Epithelial cell of esophagus (primary cell): ENCODE data around the gene MZT2B.
"Not testable (repeated sequence)": the region's sequence is repeated elsewhere in the genome, so short reads cannot be mapped to it uniquely, and the experiment has no call there.

ENCODE experiments used
- DNase-seq: peaks from one replicate; pipeline ENCODE4 v3.0.0; 2010; ENCODE audit warnings: low read depth
- H3K4me3 ChIP-seq: 2 replicates; pipeline ENCODE4 v1.5.1; 2011; ENCODE audit warnings: mild to moderate bottlenecking, low read length, control low read depth
- CTCF ChIP-seq: IDR thresholded peaks from 2 replicates; pipeline ENCODE4 v1.5.1; 2011; ENCODE audit warnings: low read depth, mild to moderate bottlenecking, low read length, control low read depth, inconsistent platforms; ENCODE audit not compliant: insufficient read depth; ENCODE audit errors: missing control alignments

The MZT2B gene

GRCh38 chr2:130198343-130198742, 16.3 kb downstream of the MZT2B start, which contains the start of gene TUBA3E:
Gene TUBA3E (minus strand): TSS chr2:130198439. CDS start chr2:130198360, 79 bp downstream.
- TF ChIP-seq CTCF: no peak
- no peak within 1 kb of the TSS for H3K4me3 ChIP-seq
- no peak for DNase-seq

GRCh38 chr2:130202518-130202917, 20.5 kb downstream of the MZT2B start:
- not testable (repeated sequence) for H3K4me3 ChIP-seq, DNase-seq

- DNase-seq, H3K4me3 ChIP-seq: not testable (repeated sequence)
Observed at GRCh38 chr2:130203150-130203549, 21.1 kb downstream of the MZT2B start.

- H3K4me3 ChIP-seq, DNase-seq: not testable (repeated sequence)
Observed at GRCh38 chr2:130207051-130207450, 25.0 kb downstream of the MZT2B start.

- DNase-seq, H3K4me3 ChIP-seq: not testable (repeated sequence)
Observed at GRCh38 chr2:130219147-130219546, 37.1 kb downstream of the MZT2B start.

- not testable (repeated sequence) for H3K4me3 ChIP-seq, DNase-seq
Observed at GRCh38 chr2:130220505-130220904, 38.4 kb downstream of the MZT2B start.

- DNase-seq, H3K4me3 ChIP-seq: not testable (repeated sequence)
Observed at GRCh38 chr2:130222523-130222922, 40.5 kb downstream of the MZT2B start.

- not testable (repeated sequence) for DNase-seq, H3K4me3 ChIP-seq
Observed at GRCh38 chr2:130228005-130228404, 45.9 kb downstream of the MZT2B start.

GRCh38 chr2:130228467-130229160, 46.6 kb downstream of the MZT2B start:
- DNase-seq, H3K4me3 ChIP-seq: not testable (repeated sequence)

GRCh38 chr2:130229161-130229510, 47.1 kb downstream of the MZT2B start:
- DNase-seq: peak; percentile 13
- not testable (repeated sequence) for H3K4me3 ChIP-seq

GRCh38 chr2:130230376-130230775, 48.3 kb downstream of the MZT2B start:
- DNase-seq, H3K4me3 ChIP-seq: not testable (repeated sequence)

GRCh38 chr2:130230907-130231306, 48.8 kb downstream of the MZT2B start:
- H3K4me3 ChIP-seq, DNase-seq: not testable (repeated sequence)

GRCh38 chr2:130231656-130232055, 49.6 kb downstream of the MZT2B start:
- no peak for DNase-seq
- H3K4me3 ChIP-seq: no peak overlapping the region
- TF ChIP-seq CTCF: no peak

GRCh38 chr2:130233066-130233465, 51.0 kb downstream of the MZT2B start:
- H3K4me3 ChIP-seq, DNase-seq: not testable (repeated sequence)

GRCh38 chr2:130239581-130239980, 57.5 kb downstream of the MZT2B start:
- not testable (repeated sequence) for H3K4me3 ChIP-seq, DNase-seq
